ENCODE data around the gene LRRC71.

DNA sequence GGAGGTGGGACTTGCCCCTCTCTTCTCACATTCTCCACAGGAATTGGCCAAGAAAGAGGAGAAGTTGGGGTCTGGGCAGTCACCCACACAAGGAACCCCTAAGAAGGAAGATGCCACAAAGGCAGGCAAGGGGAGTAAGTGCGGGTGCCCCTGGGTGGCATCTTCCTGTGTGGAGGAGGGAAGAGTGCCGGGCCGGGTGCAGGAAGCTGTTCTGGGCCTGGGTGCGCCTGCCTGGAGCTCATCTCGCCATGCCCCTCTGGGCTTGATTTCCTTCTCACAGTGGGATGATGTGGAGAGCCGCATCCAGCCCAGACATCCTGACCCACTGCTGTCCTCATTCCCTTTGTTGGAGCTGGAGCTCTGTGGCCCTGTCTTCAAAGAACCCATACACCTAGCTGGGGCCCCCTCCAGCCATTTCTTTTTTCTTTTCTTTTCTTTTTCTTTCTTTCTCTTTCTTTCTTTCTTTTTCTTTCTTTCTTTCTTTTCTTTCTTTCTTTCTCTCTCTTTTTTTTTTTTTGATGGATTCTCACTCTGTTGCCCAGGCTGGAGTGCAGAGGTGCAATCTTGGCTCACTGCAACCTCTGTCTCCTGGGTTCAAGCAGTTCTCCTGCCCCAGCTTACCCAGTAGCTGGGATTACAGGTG lies 9.3 kb downstream of the LRRC71 start:
- TF ChIP-seq, protein P1, sequence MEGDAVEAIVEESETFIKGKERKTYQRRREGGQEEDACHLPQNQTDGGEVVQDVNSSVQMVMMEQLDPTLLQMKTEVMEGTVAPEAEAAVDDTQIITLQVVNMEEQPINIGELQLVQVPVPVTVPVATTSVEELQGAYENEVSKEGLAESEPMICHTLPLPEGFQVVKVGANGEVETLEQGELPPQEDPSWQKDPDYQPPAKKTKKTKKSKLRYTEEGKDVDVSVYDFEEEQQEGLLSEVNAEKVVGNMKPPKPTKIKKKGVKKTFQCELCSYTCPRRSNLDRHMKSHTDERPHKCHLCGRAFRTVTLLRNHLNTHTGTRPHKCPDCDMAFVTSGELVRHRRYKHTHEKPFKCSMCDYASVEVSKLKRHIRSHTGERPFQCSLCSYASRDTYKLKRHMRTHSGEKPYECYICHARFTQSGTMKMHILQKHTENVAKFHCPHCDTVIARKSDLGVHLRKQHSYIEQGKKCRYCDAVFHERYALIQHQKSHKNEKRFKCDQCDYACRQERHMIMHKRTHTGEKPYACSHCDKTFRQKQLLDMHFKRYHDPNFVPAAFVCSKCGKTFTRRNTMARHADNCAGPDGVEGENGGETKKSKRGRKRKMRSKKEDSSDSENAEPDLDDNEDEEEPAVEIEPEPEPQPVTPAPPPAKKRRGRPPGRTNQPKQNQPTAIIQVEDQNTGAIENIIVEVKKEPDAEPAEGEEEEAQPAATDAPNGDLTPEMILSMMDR (tag by site-specific recombination; IDR thresholded peaks at IDR 0.05) = no peak
- TF ChIP-seq KLF9 (tag by site-specific recombination; IDR thresholded peaks at IDR 0.05; ENCODE audit: low read depth) (no peak), HOXA7 (CRISPR knock-in tag; IDR thresholded peaks at IDR 0.05; ENCODE audit: borderline replicate concordance) (no peak), ZBTB1 (tag by site-specific recombination; IDR thresholded peaks at IDR 0.05) (no peak), ZBTB21 (tag by site-specific recombination; IDR thresholded peaks at IDR 0.05) (no peak)
- TF ChIP-seq, protein P2, sequence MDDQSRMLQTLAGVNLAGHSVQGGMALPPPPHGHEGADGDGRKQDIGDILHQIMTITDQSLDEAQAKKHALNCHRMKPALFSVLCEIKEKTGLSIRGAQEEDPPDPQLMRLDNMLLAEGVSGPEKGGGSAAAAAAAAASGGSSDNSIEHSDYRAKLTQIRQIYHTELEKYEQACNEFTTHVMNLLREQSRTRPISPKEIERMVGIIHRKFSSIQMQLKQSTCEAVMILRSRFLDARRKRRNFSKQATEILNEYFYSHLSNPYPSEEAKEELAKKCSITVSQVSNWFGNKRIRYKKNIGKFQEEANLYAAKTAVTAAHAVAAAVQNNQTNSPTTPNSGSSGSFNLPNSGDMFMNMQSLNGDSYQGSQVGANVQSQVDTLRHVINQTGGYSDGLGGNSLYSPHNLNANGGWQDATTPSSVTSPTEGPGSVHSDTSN (CRISPR knock-in tag; IDR thresholded peaks at IDR 0.05) = no peak
- TF ChIP-seq, protein P3, sequence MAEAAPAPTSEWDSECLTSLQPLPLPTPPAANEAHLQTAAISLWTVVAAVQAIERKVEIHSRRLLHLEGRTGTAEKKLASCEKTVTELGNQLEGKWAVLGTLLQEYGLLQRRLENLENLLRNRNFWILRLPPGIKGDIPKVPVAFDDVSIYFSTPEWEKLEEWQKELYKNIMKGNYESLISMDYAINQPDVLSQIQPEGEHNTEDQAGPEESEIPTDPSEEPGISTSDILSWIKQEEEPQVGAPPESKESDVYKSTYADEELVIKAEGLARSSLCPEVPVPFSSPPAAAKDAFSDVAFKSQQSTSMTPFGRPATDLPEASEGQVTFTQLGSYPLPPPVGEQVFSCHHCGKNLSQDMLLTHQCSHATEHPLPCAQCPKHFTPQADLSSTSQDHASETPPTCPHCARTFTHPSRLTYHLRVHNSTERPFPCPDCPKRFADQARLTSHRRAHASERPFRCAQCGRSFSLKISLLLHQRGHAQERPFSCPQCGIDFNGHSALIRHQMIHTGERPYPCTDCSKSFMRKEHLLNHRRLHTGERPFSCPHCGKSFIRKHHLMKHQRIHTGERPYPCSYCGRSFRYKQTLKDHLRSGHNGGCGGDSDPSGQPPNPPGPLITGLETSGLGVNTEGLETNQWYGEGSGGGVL (tag by site-specific recombination; IDR thresholded peaks at IDR 0.05) = no peak
- TF ChIP-seq, protein P4, sequence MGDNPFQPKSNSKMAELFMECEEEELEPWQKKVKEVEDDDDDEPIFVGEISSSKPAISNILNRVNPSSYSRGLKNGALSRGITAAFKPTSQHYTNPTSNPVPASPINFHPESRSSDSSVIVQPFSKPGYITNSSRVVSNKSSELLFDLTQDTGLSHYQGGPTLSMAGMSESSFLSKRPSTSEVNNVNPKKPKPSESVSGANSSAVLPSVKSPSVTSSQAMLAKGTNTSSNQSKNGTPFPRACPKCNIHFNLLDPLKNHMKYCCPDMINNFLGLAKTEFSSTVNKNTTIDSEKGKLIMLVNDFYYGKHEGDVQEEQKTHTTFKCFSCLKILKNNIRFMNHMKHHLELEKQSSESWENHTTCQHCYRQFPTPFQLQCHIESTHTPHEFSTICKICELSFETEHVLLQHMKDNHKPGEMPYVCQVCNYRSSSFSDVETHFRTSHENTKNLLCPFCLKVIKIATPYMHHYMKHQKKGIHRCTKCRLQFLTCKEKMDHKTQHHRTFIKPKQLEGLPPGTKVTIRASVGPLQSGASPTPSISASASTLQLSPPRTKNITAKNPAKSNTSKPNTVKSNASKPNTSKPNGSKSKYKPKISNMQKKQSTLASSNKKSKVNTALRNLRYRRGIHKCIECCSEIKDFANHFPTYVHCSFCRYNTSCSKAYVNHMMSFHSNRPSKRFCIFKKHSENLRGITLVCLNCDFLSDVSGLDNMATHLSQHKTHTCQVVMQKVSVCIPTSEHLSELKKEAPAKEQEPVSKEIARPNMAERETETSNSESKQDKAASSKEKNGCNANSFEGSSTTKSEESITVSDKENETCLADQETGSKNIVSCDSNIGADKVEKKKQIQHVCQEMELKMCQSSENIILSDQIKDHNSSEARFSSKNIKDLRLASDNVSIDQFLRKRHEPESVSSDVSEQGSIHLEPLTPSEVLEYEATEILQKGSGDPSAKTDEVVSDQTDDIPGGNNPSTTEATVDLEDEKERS (tag by site-specific recombination; IDR thresholded peaks at IDR 0.05) = no peak
